Neural crest cell (in vitro differentiated cells): ENCODE results near the gene RAB3C. TPM values are rescaled to one million over a fixed set of nuclear protein-coding genes. Genes with fewer than 3 reads are reported as not detected.

Experiments
- DNase-seq: peaks from one replicate; pipeline ENCODE4 v3.0.0; 2021; ENCODE audit warnings: low read depth, mixed read lengths, low spot score
- H3K27ac Mint-ChIP-seq: one replicate; pipeline ENCODE4 v1.8.0; 2021; ENCODE audit warnings: mild to moderate bottlenecking, mixed read lengths; ENCODE audit not compliant: unreplicated experiment
- H3K27me3 Mint-ChIP-seq: 2 replicates; pipeline ENCODE4 v1.8.0; 2021; ENCODE audit warnings: low read depth, mild to moderate bottlenecking, mixed read lengths
- H3K36me3 Mint-ChIP-seq: 2 replicates; pipeline ENCODE4 v1.8.0; 2021; ENCODE audit warnings: low read depth, mild to moderate bottlenecking, mixed read lengths
- H3K4me1 Mint-ChIP-seq: 2 replicates; pipeline ENCODE4 v1.8.0; 2021; ENCODE audit warnings: mixed read lengths
- H3K4me3 Mint-ChIP-seq: one replicate; pipeline ENCODE4 v1.8.0; 2021; ENCODE audit warnings: mild to moderate bottlenecking, mixed read lengths
- H3K9me3 Mint-ChIP-seq: 2 replicates; pipeline ENCODE4 v1.8.0; 2021; ENCODE audit warnings: mixed read lengths
- CTCF ChIP-seq: fragments of 200-600 bp; sonication (generic); conservative IDR thresholded peaks from 2 replicates; pipeline ENCODE4 v1.5.0; 2021; ENCODE audit warnings: antibody characterized with exemption, mild to moderate bottlenecking
- total RNA-seq: library from RNA; stranded (reverse); gene quantifications from 2 replicates; pipeline ENCODE4 v1.2.1, GENCODE V29; 2021

The RAB3C gene
- total RNA-seq, 1 donor from 2014 or later = 13.6 TPM

- Mint-ChIP-seq H3K9me3 (no peaks in the 10 kb centered on the region), H3K4me3 (no peak overlapping the region), H3K4me1 (no peaks in the 10 kb centered on the region), H3K36me3 (no peaks in the 10 kb centered on the region), H3K27ac (no peak overlapping the region), H3K27me3 (no peaks in the 10 kb centered on the region)
- TF ChIP-seq CTCF = no peak
- no peak for DNase-seq
Observed at GRCh38 chr5:58674711-58675110, 91.8 kb downstream of the RAB3C start.

DNA sequence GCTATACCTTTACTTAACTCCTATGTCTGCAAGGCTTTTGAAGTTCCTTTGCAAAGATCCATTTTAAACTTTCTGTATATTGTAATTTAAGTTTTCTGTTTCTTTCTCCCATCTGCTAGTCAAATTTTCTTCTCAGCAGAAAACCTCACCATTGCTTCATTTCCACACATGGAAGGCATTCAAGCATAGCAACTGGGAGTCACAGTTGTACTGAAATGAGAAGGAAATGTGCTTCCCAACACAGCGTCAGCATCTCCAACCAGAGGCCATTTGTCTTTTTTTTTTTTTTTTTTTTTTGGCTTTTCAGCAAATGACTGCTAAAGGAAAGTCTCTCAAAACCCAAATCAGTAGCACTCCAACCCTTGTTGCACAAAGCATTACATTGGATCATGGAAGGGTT lies 92.5 kb downstream of the RAB3C start:
- no peak for DNase-seq
- H3K4me3 Mint-ChIP-seq = no peak overlapping the region
- H3K27ac Mint-ChIP-seq = no peak overlapping the region
- no peaks in the 10 kb centered on the region for H3K4me1 Mint-ChIP-seq
- no peaks in the 10 kb centered on the region for H3K36me3 Mint-ChIP-seq
- H3K9me3 Mint-ChIP-seq = no peaks in the 10 kb centered on the region
- H3K27me3 Mint-ChIP-seq = no peaks in the 10 kb centered on the region
- no peak for TF ChIP-seq CTCF

GRCh38 chr5:58677650-58678049 lies 94.8 kb downstream of the RAB3C start:
- H3K4me3 Mint-ChIP-seq = no peak overlapping the region
- no peak overlapping the region for H3K27ac Mint-ChIP-seq

GRCh38 chr5:58680503-58680902 lies 97.6 kb downstream of the RAB3C start:
- Mint-ChIP-seq H3K4me3 (no peak overlapping the region), H3K9me3 (no peaks in the 10 kb centered on the region), H3K4me1 (no peaks in the 10 kb centered on the region), H3K27ac (no peak overlapping the region), H3K36me3 (no peaks in the 10 kb centered on the region), H3K27me3 (no peaks in the 10 kb centered on the region)
- TF ChIP-seq CTCF = no peak
- no peak for DNase-seq

More at GRCh38 chr5:58677650-58678049, 94.8 kb downstream of the RAB3C start:
- H3K9me3 Mint-ChIP-seq = no peaks in the 10 kb centered on the region
- H3K36me3 Mint-ChIP-seq = no peaks in the 10 kb centered on the region
- no peaks in the 10 kb centered on the region for H3K27me3 Mint-ChIP-seq
- H3K4me1 Mint-ChIP-seq = no peaks in the 10 kb centered on the region
- DNase-seq = no peak
- no peak for TF ChIP-seq CTCF

DNA sequence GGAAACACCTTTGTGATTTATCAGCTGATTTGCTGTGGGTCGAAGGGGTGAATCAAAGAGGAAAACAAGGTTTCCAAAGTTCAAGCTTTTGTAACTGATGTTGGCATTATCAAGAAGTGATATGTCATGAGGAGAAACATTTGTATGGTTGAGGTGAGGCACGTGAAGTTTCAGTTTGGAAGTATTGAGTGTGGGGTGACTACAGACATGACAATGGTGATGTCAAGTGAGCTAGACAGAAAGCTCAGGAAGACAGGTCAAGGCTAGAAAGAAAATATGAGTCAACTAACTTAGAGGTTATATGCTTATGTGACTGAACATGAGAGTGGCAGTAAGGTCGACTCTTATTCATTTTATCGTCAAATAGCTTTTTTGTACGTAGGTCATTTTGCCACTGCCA lies 99.1 kb downstream of the RAB3C start:
- no peaks in the 10 kb centered on the region for H3K9me3 Mint-ChIP-seq
- no peak for TF ChIP-seq CTCF
- H3K36me3 Mint-ChIP-seq = no peaks in the 10 kb centered on the region
- no peak overlapping the region for H3K27ac Mint-ChIP-seq
- no peak overlapping the region for H3K4me3 Mint-ChIP-seq
- no peaks in the 10 kb centered on the region for H3K4me1 Mint-ChIP-seq
- H3K27me3 Mint-ChIP-seq = no peaks in the 10 kb centered on the region
- no peak for DNase-seq

DNA sequence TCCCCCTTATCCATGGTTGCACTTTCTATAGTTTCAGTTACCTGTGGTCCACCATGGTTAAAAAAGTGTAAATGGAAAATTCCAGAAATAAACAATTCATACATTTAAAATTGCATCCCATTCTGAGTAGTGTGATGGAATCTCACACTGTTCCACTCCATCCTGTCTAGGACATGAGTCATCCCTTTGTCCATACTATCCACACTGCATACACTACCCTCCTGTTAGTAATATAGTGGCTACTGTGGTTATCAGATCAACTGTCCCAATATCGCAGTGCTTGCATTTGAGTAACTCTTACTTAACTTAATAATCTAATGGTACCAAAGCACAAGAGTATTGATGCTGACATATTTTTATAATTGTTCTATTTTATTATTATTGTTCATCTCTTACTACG lies 100.7 kb downstream of the RAB3C start:
- Mint-ChIP-seq H3K27ac (no peak overlapping the region), H3K36me3 (no peaks in the 10 kb centered on the region), H3K9me3 (no peaks in the 10 kb centered on the region), H3K4me1 (no peaks in the 10 kb centered on the region), H3K4me3 (no peak overlapping the region), H3K27me3 (no peaks in the 10 kb centered on the region)
- no peak for DNase-seq
- no peak for TF ChIP-seq CTCF
